WTC11 (cell line): Measurements from ENCODE around the gene DLX6.

ENCODE experiments used
- ELF4 ChIP-seq: sonication (generic); formaldehyde crosslinking; IDR thresholded peaks from 2 replicates; pipeline ENCODE4 v1.8.1; 2022; ENCODE audit warnings: low read depth, mild to moderate bottlenecking, moderate library complexity, missing genetic modification reagents
- ETV6 ChIP-seq: sonication (generic); formaldehyde crosslinking; IDR thresholded peaks from 2 replicates; pipeline ENCODE4 v1.8.1; 2022; ENCODE audit warnings: mild to moderate bottlenecking, missing genetic modification reagents
- JUN ChIP-seq: sonication (generic); formaldehyde crosslinking; IDR thresholded peaks from 2 replicates; pipeline ENCODE4 v1.8.0; 2023; ENCODE audit warnings: mild to moderate bottlenecking, missing genetic modification reagents
- ZNF232 ChIP-seq: sonication (generic); formaldehyde crosslinking; IDR thresholded peaks from 2 replicates; pipeline ENCODE4 v1.8.0; 2022; ENCODE audit warnings: mild to moderate bottlenecking, missing genetic modification reagents
- TF ChIP-seq, protein P1 (sequence below): fragments of 200-600 bp; IDR thresholded peaks from 2 replicates; pipeline ENCODE4 v1.8.0; 2022; ENCODE audit warnings: antibody characterized with exemption
- TF ChIP-seq, protein P2 (sequence below): sonication (generic); formaldehyde crosslinking; IDR thresholded peaks from 2 replicates; pipeline ENCODE4 v1.8.1; 2023; ENCODE audit warnings: mild to moderate bottlenecking, missing genetic modification reagents
- TF ChIP-seq, protein P3 (sequence below): sonication (generic); formaldehyde crosslinking; IDR thresholded peaks from 2 replicates; pipeline ENCODE4 v1.8.0; 2022; ENCODE audit warnings: mild to moderate bottlenecking, missing genetic modification reagents

DNA sequence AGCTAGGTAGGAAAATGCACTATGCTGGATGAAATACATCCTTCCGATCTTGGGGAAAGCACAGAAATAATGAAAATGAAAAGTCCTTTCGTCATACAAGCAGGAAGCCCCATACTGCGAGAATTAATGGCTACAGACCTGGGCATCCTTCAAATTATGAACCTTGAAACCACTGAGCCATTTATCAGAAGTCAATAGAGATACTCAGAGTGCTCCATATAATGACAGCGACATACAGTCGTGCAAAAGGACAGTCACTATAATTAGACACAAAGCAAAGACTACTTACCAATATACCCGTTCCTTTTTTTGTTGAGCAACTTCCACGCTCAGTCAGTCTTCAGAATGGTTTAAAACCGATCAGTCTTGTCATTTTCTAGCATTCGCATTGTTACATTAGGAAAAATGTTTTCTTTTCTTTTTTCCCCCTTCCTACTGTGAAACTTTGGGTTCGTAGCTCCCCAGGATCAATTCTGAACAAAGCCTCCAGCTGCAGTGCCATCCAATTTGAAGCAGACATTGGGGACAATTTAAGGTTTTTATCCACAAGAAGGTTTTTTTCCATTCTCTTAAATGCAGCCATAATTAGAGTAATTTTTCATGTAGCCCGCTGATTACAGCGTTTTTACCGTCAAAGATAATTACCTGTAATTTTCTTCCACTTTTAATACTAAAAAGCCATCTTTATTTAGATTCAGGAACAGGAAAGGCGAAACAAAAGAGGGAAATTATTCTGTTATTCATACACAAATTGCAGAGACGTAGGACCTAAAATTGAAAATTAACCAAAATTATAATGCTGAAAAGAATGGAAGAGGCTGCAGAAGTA lies 6.4 kb downstream of the DLX6 start:
- TF ChIP-seq, protein P1, sequence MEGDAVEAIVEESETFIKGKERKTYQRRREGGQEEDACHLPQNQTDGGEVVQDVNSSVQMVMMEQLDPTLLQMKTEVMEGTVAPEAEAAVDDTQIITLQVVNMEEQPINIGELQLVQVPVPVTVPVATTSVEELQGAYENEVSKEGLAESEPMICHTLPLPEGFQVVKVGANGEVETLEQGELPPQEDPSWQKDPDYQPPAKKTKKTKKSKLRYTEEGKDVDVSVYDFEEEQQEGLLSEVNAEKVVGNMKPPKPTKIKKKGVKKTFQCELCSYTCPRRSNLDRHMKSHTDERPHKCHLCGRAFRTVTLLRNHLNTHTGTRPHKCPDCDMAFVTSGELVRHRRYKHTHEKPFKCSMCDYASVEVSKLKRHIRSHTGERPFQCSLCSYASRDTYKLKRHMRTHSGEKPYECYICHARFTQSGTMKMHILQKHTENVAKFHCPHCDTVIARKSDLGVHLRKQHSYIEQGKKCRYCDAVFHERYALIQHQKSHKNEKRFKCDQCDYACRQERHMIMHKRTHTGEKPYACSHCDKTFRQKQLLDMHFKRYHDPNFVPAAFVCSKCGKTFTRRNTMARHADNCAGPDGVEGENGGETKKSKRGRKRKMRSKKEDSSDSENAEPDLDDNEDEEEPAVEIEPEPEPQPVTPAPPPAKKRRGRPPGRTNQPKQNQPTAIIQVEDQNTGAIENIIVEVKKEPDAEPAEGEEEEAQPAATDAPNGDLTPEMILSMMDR: no peak
- no peak for TF ChIP-seq JUN (CRISPR knock-in tag)
- TF ChIP-seq, protein P2, sequence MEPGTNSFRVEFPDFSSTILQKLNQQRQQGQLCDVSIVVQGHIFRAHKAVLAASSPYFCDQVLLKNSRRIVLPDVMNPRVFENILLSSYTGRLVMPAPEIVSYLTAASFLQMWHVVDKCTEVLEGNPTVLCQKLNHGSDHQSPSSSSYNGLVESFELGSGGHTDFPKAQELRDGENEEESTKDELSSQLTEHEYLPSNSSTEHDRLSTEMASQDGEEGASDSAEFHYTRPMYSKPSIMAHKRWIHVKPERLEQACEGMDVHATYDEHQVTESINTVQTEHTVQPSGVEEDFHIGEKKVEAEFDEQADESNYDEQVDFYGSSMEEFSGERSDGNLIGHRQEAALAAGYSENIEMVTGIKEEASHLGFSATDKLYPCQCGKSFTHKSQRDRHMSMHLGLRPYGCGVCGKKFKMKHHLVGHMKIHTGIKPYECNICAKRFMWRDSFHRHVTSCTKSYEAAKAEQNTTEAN: no peak
- TF ChIP-seq ELF4: no peak
- TF ChIP-seq ETV6 (CRISPR knock-in tag): no peak
- TF ChIP-seq ZNF232 (CRISPR knock-in tag): no peak
- TF ChIP-seq, protein P3, sequence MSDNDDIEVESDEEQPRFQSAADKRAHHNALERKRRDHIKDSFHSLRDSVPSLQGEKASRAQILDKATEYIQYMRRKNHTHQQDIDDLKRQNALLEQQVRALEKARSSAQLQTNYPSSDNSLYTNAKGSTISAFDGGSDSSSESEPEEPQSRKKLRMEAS: no peak
